ENCODE data around the gene KATNA1.
A peak's percentile ranks its signal among the peaks of the same experiment; 100 is the strongest.

The KATNA1 gene

DNA sequence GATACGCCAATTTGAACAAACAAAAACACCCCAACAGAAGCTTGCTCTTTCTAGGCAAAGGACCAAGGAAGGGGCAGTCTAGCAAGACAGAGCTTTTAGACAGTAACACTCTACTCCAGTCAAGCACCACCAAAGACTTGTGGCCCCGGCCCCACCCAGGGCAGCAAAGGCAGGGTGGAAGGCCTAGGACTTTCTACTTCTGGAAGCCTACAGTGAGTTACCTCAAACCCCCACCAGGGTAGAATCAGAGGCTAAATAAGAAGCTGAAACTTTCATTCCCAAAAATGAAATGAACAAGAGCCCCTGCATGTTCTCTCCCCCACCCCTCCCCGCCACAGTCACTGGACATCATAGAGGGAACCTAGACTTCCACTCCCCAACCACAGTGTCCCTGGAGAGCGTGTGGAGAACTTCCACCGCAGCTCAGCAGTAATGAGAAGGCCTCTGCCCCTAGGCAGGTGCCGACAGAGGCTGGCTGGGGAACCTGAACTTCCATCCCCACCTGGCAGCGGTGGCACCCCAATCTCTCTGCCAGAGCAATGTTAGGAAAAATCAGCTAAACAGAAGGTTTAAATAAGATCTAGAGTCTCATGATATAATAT lies 40.0 kb downstream of the KATNA1 start:
- DNase-seq = no peak

DNA sequence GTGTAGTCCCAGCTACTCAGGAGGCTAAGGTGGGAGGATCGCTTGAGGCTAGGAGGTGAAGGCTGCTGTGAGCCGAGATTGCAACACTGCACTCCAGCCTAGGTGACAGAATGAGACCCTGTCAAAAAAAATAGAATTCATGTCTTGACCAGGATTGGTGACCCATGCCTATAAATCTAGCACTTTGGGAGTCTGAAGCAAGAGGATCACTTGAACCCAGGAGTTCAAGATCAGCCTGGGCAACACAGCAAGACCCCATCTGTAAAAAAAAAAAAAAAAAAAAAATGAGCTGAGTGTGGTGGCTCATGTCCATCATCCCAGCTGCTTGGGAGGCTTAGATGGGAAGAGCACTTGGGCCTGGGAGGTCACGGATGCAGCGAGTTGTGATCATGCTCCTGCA lies 48.0 kb downstream of the KATNA1 start:
- DNase-seq = no peak

DNA sequence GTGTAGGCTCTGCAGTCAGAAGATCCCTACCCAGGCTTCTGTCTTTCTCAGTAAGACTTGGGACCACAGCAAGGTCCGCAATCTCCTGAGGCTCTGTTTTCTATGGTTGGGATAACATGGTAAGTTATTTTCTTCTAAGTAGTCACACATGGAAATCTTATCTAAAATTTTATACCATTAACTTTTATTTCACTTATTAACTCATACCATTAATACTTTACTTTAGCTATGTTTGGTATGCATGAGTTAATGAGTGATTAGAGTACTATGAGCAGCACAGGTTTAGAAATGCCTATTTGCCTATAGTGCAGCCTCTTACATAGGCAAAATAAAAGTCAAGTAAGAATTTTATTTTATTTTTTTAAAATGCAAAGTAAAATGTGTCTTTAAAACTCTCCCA lies 55.1 kb downstream of the KATNA1 start:
- no peak for DNase-seq

DNA sequence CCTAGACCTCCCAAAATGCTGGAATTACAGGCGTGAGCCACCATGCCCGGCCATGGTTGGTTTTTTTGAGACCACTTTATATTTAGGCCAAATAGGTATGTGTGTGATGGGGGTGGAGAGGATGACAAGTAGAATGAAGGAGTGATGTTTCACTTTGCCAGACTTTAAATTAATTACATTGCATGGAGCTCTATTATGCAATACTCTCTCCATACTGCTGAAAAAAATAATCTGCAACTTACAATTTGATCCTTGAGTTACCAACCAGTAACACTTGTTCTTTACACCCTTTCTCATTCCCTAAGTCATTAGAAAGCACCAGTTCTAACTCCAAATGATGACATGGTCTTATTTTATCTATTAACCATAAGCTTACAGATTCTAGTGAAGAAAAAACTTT lies 55.5 kb downstream of the KATNA1 start:
- no peak for DNase-seq

DNA sequence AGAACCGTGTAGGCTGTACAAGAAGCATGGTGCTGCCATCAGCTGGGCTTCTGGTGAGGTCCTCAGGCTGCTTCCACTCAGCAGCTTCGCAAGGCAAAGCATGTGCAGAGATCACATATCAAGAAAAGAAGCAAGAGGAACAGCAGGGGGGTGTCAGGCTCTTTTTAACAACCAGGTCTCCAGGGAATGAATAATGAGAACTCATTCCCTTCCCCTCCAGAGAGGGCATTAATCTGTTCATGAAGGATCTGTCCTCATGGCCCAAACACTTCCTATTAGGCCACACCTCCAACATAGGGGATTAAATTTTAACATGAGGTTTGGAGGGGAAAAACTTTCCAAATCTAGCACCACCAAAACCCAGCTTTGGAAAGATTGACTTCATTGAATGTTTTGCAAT lies 62.4 kb downstream of the KATNA1 start:
- no peak for DNase-seq

DNA sequence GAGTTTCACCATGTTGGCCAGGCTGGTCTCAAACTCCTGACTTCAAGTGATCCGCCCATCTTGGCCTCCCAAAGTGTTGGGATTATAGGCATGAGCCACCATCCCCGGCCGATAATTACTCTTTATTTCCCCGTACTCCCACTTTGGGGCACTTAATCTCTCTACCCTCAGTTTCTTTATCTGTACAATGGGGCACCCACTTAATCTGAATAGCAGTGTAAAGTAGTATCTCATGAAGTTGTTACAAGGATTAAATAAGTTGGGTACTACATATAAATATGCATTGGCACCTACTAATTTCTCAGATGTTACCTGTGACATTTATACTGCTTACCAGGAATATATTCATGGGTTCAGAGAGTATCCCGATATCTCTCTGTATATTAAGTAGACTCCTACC lies 67.2 kb downstream of the KATNA1 start:
- DNase-seq = no peak

DNA sequence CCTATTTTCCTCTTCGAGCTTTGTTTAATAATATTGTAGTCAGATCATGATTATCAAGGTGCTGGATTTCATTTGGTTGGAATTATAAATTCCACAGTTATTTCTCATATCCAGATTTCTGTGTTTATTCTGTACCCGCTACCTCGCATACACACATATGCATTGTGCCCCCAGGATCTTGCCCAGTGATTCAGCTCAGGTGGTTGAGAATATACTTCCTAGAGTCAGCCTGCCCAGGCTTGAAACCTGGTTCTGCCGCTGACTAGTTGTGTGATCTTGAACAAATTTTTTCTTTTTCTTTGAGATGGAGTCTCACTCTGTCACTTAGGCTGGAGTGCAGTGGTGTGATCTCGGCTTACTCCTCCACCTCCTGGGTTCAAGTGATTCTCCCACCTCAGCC lies 67.6 kb downstream of the KATNA1 start:
- no peak for DNase-seq

DNA sequence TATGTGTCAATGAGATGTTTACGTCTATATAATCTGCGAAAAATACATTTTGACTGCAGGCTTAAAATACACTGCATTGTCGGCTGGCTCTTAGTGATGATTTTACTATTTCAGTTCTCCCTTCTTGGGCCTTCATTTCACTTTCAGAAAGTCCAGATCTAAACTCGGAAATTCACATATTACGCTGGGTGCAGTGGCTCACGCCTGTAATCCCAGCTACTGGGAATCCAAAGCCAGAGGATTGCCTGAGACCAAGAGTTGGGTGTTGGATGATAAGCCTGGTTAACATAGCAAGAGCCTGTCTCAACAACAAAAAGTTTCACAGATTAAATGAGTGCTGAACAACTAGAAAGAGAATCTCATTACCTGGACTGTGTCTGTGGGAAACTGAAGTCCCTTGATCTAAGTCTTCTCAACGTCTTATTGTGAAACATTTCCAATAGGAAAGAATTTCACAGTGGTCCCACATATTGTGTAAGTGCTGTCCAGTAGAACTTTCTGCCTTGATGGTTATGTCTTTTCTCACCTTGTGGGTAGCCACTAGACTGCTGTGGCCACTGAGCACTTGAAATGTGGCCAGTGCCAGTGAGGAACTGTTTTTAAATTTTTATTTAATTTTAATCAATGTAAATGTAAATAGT lies 80.4 kb downstream of the KATNA1 start:
- no peak for DNase-seq

DNA sequence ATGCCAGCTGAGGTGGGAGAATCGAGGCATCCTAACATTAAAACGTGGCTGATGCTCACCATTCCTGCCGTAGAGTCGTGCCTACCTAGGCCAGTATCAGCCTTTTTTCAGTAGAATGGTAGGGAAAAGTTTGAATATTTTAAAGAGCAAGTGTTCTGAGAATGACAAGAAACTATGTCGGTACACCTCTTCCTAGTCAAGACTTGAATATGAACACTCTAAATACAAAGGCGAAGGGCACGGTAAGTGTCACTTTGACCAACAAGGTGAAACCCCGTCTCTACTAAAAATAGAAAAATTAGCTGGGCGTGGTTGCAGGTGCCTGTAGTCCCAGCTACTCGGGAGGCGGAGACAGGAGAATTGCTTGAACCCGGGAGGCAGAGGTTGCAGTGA lies 81.3 kb downstream of the KATNA1 start:
- no peak for DNase-seq

DNA sequence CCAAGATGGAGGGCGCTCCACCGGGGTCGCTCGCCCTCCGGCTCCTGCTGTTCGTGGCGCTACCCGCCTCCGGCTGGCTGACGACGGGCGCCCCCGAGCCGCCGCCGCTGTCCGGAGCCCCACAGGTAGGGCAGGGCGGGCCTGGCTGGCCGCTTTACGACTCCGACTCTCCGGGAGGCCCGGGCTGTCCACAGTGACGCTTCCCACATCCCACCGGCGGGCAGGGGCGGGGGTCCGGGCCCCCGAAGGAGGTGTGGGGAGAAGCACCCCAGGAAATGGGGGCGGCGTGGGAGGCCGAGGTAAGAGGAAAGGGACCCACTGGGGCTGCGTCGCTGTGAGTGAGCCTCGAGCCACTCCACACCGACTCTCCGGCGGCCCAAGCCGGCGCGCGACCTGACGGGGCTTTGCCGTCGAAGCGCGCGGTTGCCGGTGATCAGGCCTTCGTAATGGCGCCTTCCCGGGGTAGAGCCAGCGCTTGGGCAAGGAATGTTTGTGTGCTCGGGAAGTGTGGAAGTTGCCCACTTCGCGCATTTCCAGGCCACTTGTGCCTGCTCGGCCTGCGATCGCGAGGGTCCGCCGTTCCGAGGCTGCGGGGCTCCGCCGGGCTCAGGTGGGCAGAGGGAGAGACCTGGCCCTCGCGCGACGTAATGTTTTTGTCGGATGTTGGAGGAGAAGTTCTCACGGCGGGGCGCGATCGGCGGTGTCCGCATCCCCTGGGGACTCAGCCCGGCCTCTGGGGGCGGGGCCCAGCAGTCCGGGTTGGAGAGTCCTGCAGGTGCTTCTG lies 81.9 kb downstream of the KATNA1 start:
- DNase-seq = peak; percentile 74

DNA sequence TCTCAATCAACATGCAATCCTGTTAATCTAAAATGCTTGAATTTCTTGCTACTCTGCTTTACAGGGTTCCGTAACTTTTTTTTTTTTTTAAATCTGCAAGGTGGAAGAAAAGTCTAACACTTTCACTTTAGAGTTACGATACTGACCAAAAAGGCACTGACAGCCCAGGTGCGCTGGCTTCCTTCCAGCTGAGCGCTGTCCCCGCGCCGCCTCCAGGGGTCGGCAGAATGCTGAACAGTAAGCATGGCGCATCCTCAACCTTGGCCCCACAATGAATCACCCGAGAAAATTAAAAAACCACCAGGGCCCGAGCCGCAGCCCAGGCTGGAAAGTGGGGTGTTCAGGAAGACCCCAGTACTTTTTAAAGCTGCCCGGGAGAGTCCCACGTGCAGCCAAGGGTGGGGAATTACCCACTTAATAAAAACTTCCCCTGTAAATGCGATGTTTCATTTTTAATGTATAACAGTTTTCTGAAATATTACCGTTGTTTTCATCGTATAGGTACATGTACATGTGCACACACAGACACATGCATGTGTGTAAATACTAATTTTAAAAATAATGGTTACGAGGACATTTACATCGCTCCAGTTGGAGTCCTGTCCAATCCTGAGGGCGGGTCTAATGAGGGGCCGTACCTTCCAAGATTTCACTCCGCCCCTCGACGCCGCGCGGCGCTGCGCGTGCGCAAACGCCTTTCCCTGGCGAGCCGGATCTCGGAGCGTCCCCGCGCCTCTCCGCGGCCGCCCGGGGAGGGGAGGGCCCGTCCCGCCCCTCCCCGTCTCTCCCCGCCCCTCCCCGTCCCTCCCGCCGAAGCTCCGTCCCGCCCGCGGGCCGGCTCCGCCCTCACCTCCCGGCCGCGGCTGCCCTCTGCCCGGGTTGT lies 82.7 kb downstream of the KATNA1 start, which contains the start of gene GINM1:
GINM1 (plus strand) TSS at position 849 of the 883 bp plus-strand sequence. CDS start 40 bp downstream, outside the sequence.
- DNase-seq = peak; percentile 97

DNA sequence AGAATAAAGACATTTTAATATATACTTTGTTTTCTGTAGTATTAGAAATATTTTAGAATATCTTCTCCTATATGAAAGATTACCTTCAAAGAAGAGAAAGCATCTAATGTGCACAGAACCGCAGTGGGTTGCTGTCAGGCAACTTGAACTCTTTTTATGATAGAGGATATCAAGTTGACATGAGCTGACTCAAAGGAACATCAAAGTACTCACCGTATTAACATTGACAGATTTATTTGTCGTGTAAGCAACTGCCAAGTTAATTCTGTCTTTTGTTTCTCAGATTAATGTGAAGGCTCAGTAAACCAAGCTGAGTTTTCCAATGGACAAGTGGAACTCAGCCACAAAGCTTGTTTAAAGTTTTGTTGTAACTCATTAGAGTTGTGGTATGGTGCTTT lies 84.6 kb downstream of the KATNA1 start:
- DNase-seq = no peak

DNA sequence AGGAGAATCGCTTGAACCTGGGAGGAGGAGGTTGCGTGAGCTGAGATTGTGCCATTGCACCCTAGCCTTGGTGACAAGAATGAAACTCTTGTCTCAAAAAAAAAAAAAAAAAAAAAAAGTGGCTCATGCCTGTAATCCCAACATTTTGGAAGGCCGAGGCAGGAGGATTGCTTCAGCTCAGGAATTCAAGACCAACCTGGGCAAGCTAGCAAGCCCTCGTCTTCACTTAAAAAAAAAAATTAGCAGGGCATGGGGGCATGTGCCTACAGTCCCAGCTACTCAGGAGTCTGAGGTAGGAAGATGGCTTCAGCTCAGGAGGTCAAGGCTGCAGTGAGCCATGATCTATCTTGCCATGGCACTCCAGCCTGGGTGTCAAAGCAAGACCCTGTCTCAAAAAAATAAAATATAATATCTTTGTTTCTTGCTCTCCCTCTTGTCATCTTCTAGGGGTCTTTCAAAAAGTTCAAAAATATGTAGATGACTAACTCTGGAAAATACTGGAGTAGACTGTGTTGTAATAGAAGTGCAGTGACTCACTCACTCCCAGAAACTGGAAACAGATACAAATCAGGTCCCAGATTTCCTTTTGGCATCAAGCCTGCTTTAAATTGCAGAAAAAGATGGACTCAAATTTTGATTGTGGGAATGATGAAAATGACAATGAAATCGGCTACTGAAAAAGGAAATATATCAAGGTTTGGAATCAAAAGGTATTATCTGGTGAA lies 85.1 kb downstream of the KATNA1 start:
- no peak for DNase-seq

DNA sequence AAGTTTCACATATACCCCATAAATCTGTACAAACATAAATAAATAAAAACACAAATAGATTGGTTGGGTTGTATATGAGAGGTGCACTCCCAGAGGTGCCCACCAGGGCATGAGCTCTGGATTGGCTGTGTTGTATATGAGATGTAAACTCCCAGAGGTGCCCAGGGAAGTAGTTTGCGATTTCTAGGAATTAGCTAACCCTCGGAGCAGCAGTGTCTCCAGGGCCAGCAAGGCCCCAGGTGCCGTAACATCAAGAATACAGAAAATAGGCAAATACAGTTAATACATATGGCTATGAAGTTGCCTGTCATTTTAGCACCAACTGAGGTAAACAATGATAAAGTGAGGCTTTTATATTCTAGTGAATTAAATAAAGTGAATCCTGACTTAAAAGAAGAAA lies 87.8 kb downstream of the KATNA1 start:
- no peak for DNase-seq

DNA sequence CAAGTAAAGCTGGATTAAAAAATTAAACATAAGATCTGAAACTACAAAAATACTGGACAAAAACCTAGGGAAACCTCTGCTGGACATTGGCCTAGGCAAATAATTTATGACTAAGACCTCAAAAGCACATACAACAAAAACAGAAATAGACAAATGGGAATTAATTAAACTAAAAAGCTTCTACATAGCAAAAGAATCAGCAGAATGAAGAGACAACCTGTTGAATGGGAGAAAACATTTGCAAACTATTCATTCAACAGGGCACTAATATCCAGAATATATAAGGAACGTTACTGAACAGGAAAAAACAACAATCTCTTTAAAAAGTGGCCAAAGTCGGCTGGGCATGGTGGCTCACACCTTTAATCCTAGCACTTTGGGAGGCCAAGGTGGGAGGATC lies 89.1 kb downstream of the KATNA1 start:
- no peak for DNase-seq

DNA sequence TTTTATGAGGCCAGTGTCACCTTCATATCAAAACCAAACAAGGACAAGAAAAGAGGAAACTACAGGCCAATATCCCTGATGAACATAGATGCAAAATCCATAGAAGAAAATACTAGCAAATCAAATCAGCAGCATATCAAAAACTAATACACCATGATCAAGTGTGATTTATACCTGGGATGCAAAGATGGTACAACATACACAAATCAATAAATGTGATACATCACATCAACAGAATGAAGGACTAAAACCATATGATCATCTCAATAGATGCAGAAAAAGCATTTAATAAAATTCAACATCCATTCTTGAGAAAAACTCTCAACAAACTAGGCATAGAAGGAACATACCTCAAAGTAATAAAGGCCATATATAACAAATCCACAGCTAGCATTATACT lies 90.5 kb downstream of the KATNA1 start:
- no peak for DNase-seq

DNA sequence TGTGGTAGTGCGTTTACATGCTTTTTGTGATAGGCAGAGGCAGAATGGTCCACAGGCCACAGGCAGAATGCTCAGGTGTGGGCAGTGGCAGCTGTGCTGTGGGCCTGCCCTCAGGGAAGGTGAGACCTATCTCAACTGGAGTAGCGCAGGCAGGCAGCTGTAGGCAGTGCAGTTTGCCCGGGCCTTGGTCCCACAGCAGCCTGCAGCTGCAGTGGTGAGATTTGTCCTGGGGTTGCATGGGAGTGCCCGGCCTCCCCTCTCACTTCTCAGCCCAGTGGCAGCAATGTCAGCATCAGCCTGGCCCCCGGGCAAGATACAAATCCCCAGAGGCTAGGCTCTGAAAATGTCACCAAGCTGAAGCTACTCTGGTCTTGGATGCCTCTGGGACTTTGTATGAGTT lies 96.6 kb downstream of the KATNA1 start:
- DNase-seq = no peak

DNA sequence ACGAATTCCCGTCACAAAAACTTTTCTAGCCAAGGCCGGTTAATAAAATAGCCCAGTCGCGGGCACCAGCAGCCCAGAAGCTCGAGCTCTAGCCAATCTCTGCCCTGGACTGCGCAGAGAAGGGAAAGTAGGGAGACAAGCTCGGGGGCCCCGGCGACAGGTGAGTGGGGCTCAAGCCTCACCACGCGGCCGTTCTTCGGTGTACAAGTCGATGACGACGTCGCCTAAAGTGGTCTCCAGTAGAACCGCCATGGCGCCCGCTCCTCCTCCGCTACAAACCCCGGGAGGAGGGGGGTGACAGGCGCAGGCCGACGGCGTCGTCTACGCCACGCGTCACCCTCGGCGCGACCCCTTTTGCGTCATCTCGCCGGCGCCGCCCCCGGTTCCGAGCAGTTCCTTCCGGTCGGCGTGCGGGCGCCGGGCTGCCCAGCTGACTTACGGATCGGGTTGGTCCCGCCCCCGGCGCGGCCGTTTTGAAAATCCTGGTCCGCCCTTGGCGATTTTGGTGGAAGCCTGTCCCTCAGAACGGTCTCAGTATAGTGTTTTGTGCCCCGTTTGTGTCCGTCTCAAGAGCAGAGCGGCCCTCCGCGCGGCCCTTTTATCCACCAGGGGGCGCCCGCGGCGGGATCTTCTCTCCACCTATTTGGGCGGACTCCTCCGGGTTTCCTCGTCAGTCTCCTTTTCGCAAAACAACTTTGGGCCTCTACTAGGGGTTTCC lies 102.6 kb downstream of the KATNA1 start, which contains the start of gene PPIL4:
PPIL4 (minus strand) TSS at position 290 of the 718 bp plus-strand sequence; CDS start at position 252, 38 bp downstream.
- DNase-seq = peak; percentile 99

DNA sequence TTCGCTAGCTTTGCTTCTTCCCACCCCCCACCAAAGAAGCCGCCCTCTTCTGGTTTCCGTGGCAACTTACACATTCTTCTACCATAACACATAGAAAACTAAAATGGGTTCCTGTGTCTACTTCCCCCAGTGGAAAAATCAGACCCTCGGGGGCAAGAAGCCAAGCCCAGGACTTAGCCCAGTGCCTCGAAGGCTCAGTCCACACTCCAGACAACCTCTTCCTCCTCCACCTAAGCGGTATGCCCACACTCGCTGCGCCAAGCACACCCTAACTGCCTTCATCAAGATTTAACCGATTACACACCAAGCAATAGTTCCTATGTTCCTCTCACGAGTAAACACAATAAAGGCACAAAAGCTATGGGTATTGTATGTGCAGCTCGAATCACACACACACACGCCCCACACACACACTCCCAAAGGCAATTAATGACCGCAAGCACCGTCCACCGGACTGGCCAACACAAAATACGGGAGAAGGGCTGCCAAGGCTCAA lies 103.2 kb downstream of the KATNA1 start:
- peak; percentile 82 for DNase-seq
